IMR-90 (cell line): ENCODE data around the gene DMD. TPM values are rescaled to one million over a fixed set of nuclear protein-coding genes. Genes with fewer than 3 reads are reported as not detected.

Experiments
- ATAC-seq: fragments of 200-7000 bp; cut with Tn5 transposase; 2 replicates; pipeline ENCODE4 v1.9.1; 2020; ENCODE audit warnings: low read depth, mild to moderate bottlenecking, moderate library complexity
- BruUV-seq: library from RNA; stranded (reverse); fragments of 400-500 nt; replicated peaks from 2 replicates; lab custom pipeline; 2021; lab: Mats Ljungman, UMichigan
- CTCF ChIA-PET: fragments of 300-600 bp; formaldehyde crosslinking; extraction: SDS; loops from one replicate; lab custom pipeline; 2021; ENCODE audit warnings: antibody characterized with exemption; lab: Yijun Ruan, JAX
- POLR2A ChIA-PET: fragments of 300-600 bp; sonication (Branson Sonifier 250); formaldehyde crosslinking; loops from one replicate; lab custom pipeline; 2022; ENCODE audit warnings: antibody characterized with exemption; ENCODE audit not compliant: unreplicated experiment; lab: Charles Lee
- DNase-seq: peaks from one replicate; pipeline ENCODE4 v3.0.0; 2013
- H2AFZ ChIP-seq: replicated peaks from 2 replicates; pipeline ENCODE3; 2013; ENCODE audit warnings: low read length, mild to moderate bottlenecking; ENCODE audit not compliant: poor library complexity
- H2AK5ac ChIP-seq: 2 replicates; pipeline ENCODE4 v1.6.1; 2013; ENCODE audit warnings: low read depth, low read length, inconsistent platforms
- H2AK9ac ChIP-seq: replicated peaks from 2 replicates; pipeline ENCODE3; 2013; ENCODE audit warnings: mild to moderate bottlenecking, low read depth, low read length, moderate library complexity; ENCODE audit not compliant: poor library complexity
- H2BK120ac ChIP-seq: 2 replicates; pipeline ENCODE4 v1.6.1; 2013; ENCODE audit warnings: low read depth, low read length, inconsistent platforms
- H2BK15ac ChIP-seq: 3 replicates; pipeline ENCODE4 v1.6.1; 2013; ENCODE audit warnings: low read depth, low read length, inconsistent platforms
- H2BK20ac ChIP-seq: 2 replicates; pipeline ENCODE4 v1.6.1; 2013; ENCODE audit warnings: low read depth, mild to moderate bottlenecking, inconsistent platforms, low read length, moderate library complexity
- H2BK5ac ChIP-seq: 2 replicates; pipeline ENCODE4 v1.6.1; 2013; ENCODE audit warnings: mild to moderate bottlenecking, low read depth, low read length, inconsistent platforms; ENCODE audit not compliant: poor library complexity, severe bottlenecking
- H3K14ac ChIP-seq: replicated peaks from 2 replicates; pipeline ENCODE4 v1.6.1; 2013; ENCODE audit warnings: low read depth, low read length, inconsistent platforms
- H3K18ac ChIP-seq: 2 replicates; pipeline ENCODE4 v1.6.1; 2013; ENCODE audit warnings: low read depth, low read length, control low read depth
- H3K23ac ChIP-seq: 2 replicates; pipeline ENCODE4 v1.6.1; 2013; ENCODE audit warnings: low read depth, low read length, inconsistent platforms
- H3K27ac ChIP-seq: 2 replicates; pipeline ENCODE4 v1.5.1; 2013; ENCODE audit warnings: mild to moderate bottlenecking, control low read depth, low read length; ENCODE audit not compliant: insufficient read depth
- H3K27me3 ChIP-seq: 2 replicates; pipeline ENCODE4 v1.6.1; 2013; ENCODE audit warnings: low read length; ENCODE audit not compliant: control insufficient read depth, insufficient read depth
- H3K36me3 ChIP-seq: 2 replicates; pipeline ENCODE4 v1.6.1; 2013; ENCODE audit warnings: low read length, mixed read lengths; ENCODE audit not compliant: control insufficient read depth, insufficient read depth
- H3K4ac ChIP-seq: 2 replicates; pipeline ENCODE4 v1.6.1; 2013; ENCODE audit warnings: low read depth, low read length, inconsistent platforms
- H3K4me1 ChIP-seq: 2 replicates; pipeline ENCODE4 v1.6.1; 2013; ENCODE audit warnings: low read length, mixed read lengths; ENCODE audit not compliant: control insufficient read depth, insufficient read depth
- H3K4me2 ChIP-seq: 2 replicates; pipeline ENCODE4 v1.6.1; 2013; ENCODE audit warnings: low read depth, mild to moderate bottlenecking, control low read depth, low read length, moderate library complexity
- H3K4me3 ChIP-seq: 2 replicates; pipeline ENCODE4 v1.5.1; 2013; ENCODE audit warnings: low read depth, mild to moderate bottlenecking, control low read depth, low read length, moderate library complexity; ENCODE audit not compliant: insufficient read depth
- H3K56ac ChIP-seq: 2 replicates; pipeline ENCODE4 v1.6.1; 2013; ENCODE audit warnings: low read length, inconsistent platforms; ENCODE audit not compliant: insufficient read depth; ENCODE audit errors: extremely low read depth
- H3K79me1 ChIP-seq, 2 experiments: 2 replicates each; pipeline ENCODE4 v1.6.1; 2013; ENCODE audit warnings: low read length in 2 of 2, inconsistent platforms in 1 of 2, low read depth in 1 of 2
- H3K9ac ChIP-seq: 2 replicates; pipeline ENCODE4 v1.6.1; 2013; ENCODE audit warnings: low read depth, low read length, control low read depth
- H3K9me1 ChIP-seq: 2 replicates; pipeline ENCODE4 v1.6.1; 2013; ENCODE audit warnings: low read length, inconsistent platforms; ENCODE audit not compliant: insufficient read depth
- H3K9me3 ChIP-seq: 2 replicates; pipeline ENCODE4 v1.6.1; 2013; ENCODE audit warnings: low read length; ENCODE audit not compliant: control insufficient read depth, insufficient read depth
- H4K20me1 ChIP-seq: 2 replicates; pipeline ENCODE4 v1.6.1; 2013; ENCODE audit warnings: low read length, inconsistent platforms; ENCODE audit not compliant: insufficient read depth
- H4K5ac ChIP-seq: 2 replicates; pipeline ENCODE4 v1.6.1; 2013; ENCODE audit warnings: mild to moderate bottlenecking, low read depth, low read length, control low read depth
- H4K8ac ChIP-seq, 2 experiments: 2 replicates each; pipeline ENCODE4 v1.6.1; 2013; ENCODE audit warnings: low read depth in 2 of 2, low read length in 2 of 2, control low read depth in 1 of 2, inconsistent platforms in 1 of 2
- H4K91ac ChIP-seq: 2 replicates; pipeline ENCODE4 v1.6.1; 2013; ENCODE audit warnings: low read depth, low read length, inconsistent platforms; ENCODE audit not compliant: insufficient read depth
- CEBPB ChIP-seq: IDR thresholded peaks from 2 replicates; pipeline ENCODE4 v1.6.1; 2012; ENCODE audit warnings: low read depth, low read length, improper control_type of control experiment
- MXI1 ChIP-seq: IDR thresholded peaks from 2 replicates; pipeline ENCODE4 v1.6.1; 2012; ENCODE audit warnings: low read depth, mild to moderate bottlenecking, low read length, moderate library complexity, borderline replicate concordance
- NFE2L2 ChIP-seq: fragments of 150-350 bp; IDR thresholded peaks from 2 replicates; pipeline ENCODE4 v1.6.1; 2016; ENCODE audit warnings: low read depth, mild to moderate bottlenecking, low read length
- RAD21 ChIP-seq: IDR thresholded peaks from 2 replicates; pipeline ENCODE4 v1.6.1; 2012; ENCODE audit warnings: low read length, improper control_type of control experiment
- RFX5 ChIP-seq: IDR thresholded peaks from 2 replicates; pipeline ENCODE4 v1.8.0; 2012; ENCODE audit warnings: low read depth, mild to moderate bottlenecking, low read length, moderate library complexity
- WGBS, 2 experiments: methylation state at CpG; one replicate each; pipeline versions ENCODE4 v1.1.5 to v1.1.7; 2013; ENCODE audit warnings: missing lambda C conversion rate in 2 of 2; ENCODE audit not compliant: insufficient read length in 1 of 2; ENCODE audit errors: extremely low coverage in 2 of 2; 5-methylcytosine and 5-hydroxymethylcytosine counted together
- dilution Hi-C: fragments of 300-500 bp; cut with HindIII; formaldehyde crosslinking; loops from one replicate; pipeline ENCODE4 v1.14.3; 2018; ENCODE audit warnings: low sequenced_read_pairs; ENCODE audit not compliant: unreplicated experiment
- in situ Hi-C: fragments of 300-500 bp; cut with MboI; formaldehyde crosslinking; loops from 3 replicates; pipeline ENCODE4 v1.14.3; 2019; ENCODE audit warnings: low sequenced_read_pairs, inconsistent platforms, mixed read lengths
- intact Hi-C: fragments of 100-400 bp; cut with micrococcal nuclease; formaldehyde crosslinking; loops from 2 replicates; pipeline ENCODE4 v1.10.0; 2022
- polyA plus RNA-seq, 3 experiments: library from polyadenylated mRNA; depleted of rRNA; stranded (reverse); fragments of >200 nt; gene quantifications; 2 replicates each; pipeline ENCODE4 v1.2.3, GENCODE V29; 2012; ENCODE audit warnings: low replicate concordance in 1 of 3
- total RNA-seq: library from RNA; depleted of rRNA; stranded (reverse); fragments of >200 nt; gene quantifications from 2 replicates; pipeline ENCODE4 v1.2.3, GENCODE V29; 2012

Gene DMD
- total and polyA plus RNA-seq, 2 of the 4 experiments (the other 2 are of a cell fraction) = 6.6 to 11.8 TPM

- H2BK5ac ChIP-seq = no peak overlapping the region
- no TSS peak for BruUV-seq
- no peak overlapping the region for H4K8ac ChIP-seq
- H3K9ac ChIP-seq = no peak overlapping the region
- H2BK120ac ChIP-seq = no peak overlapping the region
- H3K4ac ChIP-seq = no peak overlapping the region
- H4K91ac ChIP-seq = no peak overlapping the region
- no peak overlapping the region for H2BK15ac ChIP-seq
- H3K27ac ChIP-seq = no peak overlapping the region
- H4K20me1 ChIP-seq = no peaks in the 10 kb centered on the region
- no peak overlapping the region for H2BK20ac ChIP-seq
- no peaks in the 10 kb centered on the region for H3K27me3 ChIP-seq
- H3K79me1 ChIP-seq = no peaks in the 10 kb centered on the region
- no peak for TF ChIP-seq NFE2L2
- no peak for TF ChIP-seq MXI1
- no peak for TF ChIP-seq RFX5
- no peak for TF ChIP-seq RAD21
- no peak for TF ChIP-seq CEBPB
- no peak overlapping the region for H3K14ac ChIP-seq
- H4K5ac ChIP-seq = no peak overlapping the region
- H3K56ac ChIP-seq = no peak overlapping the region
- in situ Hi-C loops = no loop called here
- 41% methylated on average over 2 of the region's 10 CpGs; no CpG with 5 or more reads in 1 of the 2 experiments for WGBS, 2 experiments
- no peak overlapping the region for H3K4me3 ChIP-seq
- dilution Hi-C loops = no loop called here
- no peak overlapping the region for H3K23ac ChIP-seq
- DNase-seq (no peak), ATAC-seq (no peak)
- no peak overlapping the region for H2AK5ac ChIP-seq
- ChIA-PET POLR2A (no interaction called here), CTCF (interaction anchor here (0.6 kb wide), 1 partner anchor 77 kb away, joined by 3 read pairs; no protein-coding TSS in a partner anchor)
- H3K36me3 ChIP-seq = no peaks in the 10 kb centered on the region
- no peaks in the 10 kb centered on the region for H3K9me3 ChIP-seq
- intact Hi-C loops = no loop called here
- H2AK9ac ChIP-seq = no peak overlapping the region
- no peak overlapping the region for H3K4me2 ChIP-seq
- H2AFZ ChIP-seq = no peak overlapping the region
- H3K9me1 ChIP-seq = no peaks in the 10 kb centered on the region
- no peak overlapping the region for H3K18ac ChIP-seq
- no peaks in the 10 kb centered on the region for H3K4me1 ChIP-seq
Measured at GRCh38 chrX:33128048-33128805, 83.1 kb downstream of the DMD start.
